ENCODE results near the gene ZC3H12C. TPM values are rescaled to one million over a fixed set of nuclear protein-coding genes. Genes with fewer than 3 reads are reported as not detected.

ZC3H12C gene
- total and polyA plus RNA-seq, 5 donors from 2014 or later = 0.02 to 3.0 (median 0.14) TPM; not detected in 1

- H3K36me3 ChIP-seq (ENCODE audit: control insufficient read depth, insufficient read depth, low read length) = no peaks in the 10 kb centered on the region
- H3K9me3 ChIP-seq (ENCODE audit: control insufficient read depth in 2 of 2, low read length in 2 of 2) = no peaks in the 10 kb centered on the region
- no peak overlapping the region for H3K4me3 ChIP-seq (ENCODE audit: low read depth, low read length)
- Mint-ChIP-seq H3K9me3 (no peaks in the 10 kb centered on the region), H3K27me3 (peaks cover 4% of the 10 kb centered on the region), H3K36me3 (no peaks in the 10 kb centered on the region), H3K4me3 (peak overlapping the region in 1 of 4 donors; percentile 5), H3K4me1 (peaks cover 2 to 14% (median 7%) of the 10 kb centered on the region in 4 donors), H3K27ac (peak overlapping the region in 1 of 3 donors; percentile 7)
- H3K27ac ChIP-seq (ENCODE audit: insufficient read depth, low read length, poor library complexity, severe bottlenecking) = no peak overlapping the region
- peaks cover 5% of the 10 kb centered on the region for H3K4me1 ChIP-seq (ENCODE audit: control insufficient read depth, insufficient read depth, low read length, poor library complexity, severe bottlenecking)
- ATAC-seq (ENCODE audit: low read depth in 2 of 2) (no peak), DNase-seq (no peak)
- no peaks in the 10 kb centered on the region for H3K27me3 ChIP-seq (ENCODE audit: control insufficient read depth, insufficient read depth, low read length)
Observed at GRCh38 chr11:110147962-110148709, 54.9 kb downstream of the ZC3H12C start.

- Mint-ChIP-seq H3K27me3 (peaks cover 4% of the 10 kb centered on the region), H3K4me3 (no peak overlapping the region)
- ATAC-seq (ENCODE audit: low read depth in 2 of 2) = peak; percentile 85 to 91
Observed at GRCh38 chr11:110148775-110149744, 55.9 kb downstream of the ZC3H12C start.

GRCh38 chr11:110152199-110152598 is 59.0 kb downstream of the ZC3H12C start:
- Mint-ChIP-seq H3K36me3 (no peaks in the 10 kb centered on the region), H3K27ac (no peak overlapping the region), H3K4me1 (peaks cover 2 to 9% (median 7%) of the 10 kb centered on the region in 4 donors), H3K4me3 (no peak overlapping the region), H3K27me3 (no peaks in the 10 kb centered on the region), H3K9me3 (no peaks in the 10 kb centered on the region)
- Histone ChIP-seq H3K4me1 (ENCODE audit: control insufficient read depth, insufficient read depth, low read length, poor library complexity, severe bottlenecking) (peaks cover 5% of the 10 kb centered on the region), H3K9me3 (ENCODE audit: control insufficient read depth in 2 of 2, low read length in 2 of 2) (no peaks in the 10 kb centered on the region), H3K4me3 (ENCODE audit: low read depth, low read length) (no peak overlapping the region), H3K27ac (ENCODE audit: insufficient read depth, low read length, poor library complexity, severe bottlenecking) (no peak overlapping the region), H3K36me3 (ENCODE audit: control insufficient read depth, insufficient read depth, low read length) (no peaks in the 10 kb centered on the region), H3K27me3 (ENCODE audit: control insufficient read depth, insufficient read depth, low read length) (no peaks in the 10 kb centered on the region)
- no peak for ATAC-seq (ENCODE audit: low read depth in 2 of 2)
- DNase-seq = no peak

More at GRCh38 chr11:110148775-110149744, 55.9 kb downstream of the ZC3H12C start:
- Histone ChIP-seq H3K4me1 (ENCODE audit: control insufficient read depth, insufficient read depth, low read length, poor library complexity, severe bottlenecking) (peaks cover 5% of the 10 kb centered on the region), H3K27me3 (ENCODE audit: control insufficient read depth, insufficient read depth, low read length) (no peaks in the 10 kb centered on the region), H3K4me3 (ENCODE audit: low read depth, low read length) (no peak overlapping the region), H3K9me3 (ENCODE audit: control insufficient read depth in 2 of 2, low read length in 2 of 2) (no peaks in the 10 kb centered on the region), H3K36me3 (ENCODE audit: control insufficient read depth, insufficient read depth, low read length) (no peaks in the 10 kb centered on the region), H3K27ac (ENCODE audit: insufficient read depth, low read length, poor library complexity, severe bottlenecking) (no peak overlapping the region)
- Mint-ChIP-seq H3K4me1 (peaks cover 2 to 14% (median 7%) of the 10 kb centered on the region in 4 donors), H3K9me3 (no peaks in the 10 kb centered on the region), H3K36me3 (no peaks in the 10 kb centered on the region), H3K27ac (peak overlapping the region; percentile 5 to 55 (median 7))
- peak in 2 of 3 donors; percentile 18 to 37 for DNase-seq

GRCh38 chr11:110153474-110153873 is 60.3 kb downstream of the ZC3H12C start:
- H3K27me3 ChIP-seq (ENCODE audit: control insufficient read depth, insufficient read depth, low read length) = no peaks in the 10 kb centered on the region
- no peak for DNase-seq
- no peaks in the 10 kb centered on the region for H3K9me3 Mint-ChIP-seq
- H3K36me3 ChIP-seq (ENCODE audit: control insufficient read depth, insufficient read depth, low read length) = no peaks in the 10 kb centered on the region
- no peaks in the 10 kb centered on the region for H3K9me3 ChIP-seq (ENCODE audit: control insufficient read depth in 2 of 2, low read length in 2 of 2)
- H3K27ac ChIP-seq (ENCODE audit: insufficient read depth, low read length, poor library complexity, severe bottlenecking) = no peak overlapping the region
- no peaks in the 10 kb centered on the region for H3K36me3 Mint-ChIP-seq
- no peaks in the 10 kb centered on the region for H3K27me3 Mint-ChIP-seq
- peaks cover 2 to 7% (median 6%) of the 10 kb centered on the region in 4 donors for H3K4me1 Mint-ChIP-seq
- H3K27ac Mint-ChIP-seq = no peak overlapping the region
- peaks cover 4% of the 10 kb centered on the region for H3K4me1 ChIP-seq (ENCODE audit: control insufficient read depth, insufficient read depth, low read length, poor library complexity, severe bottlenecking)
- no peak overlapping the region for H3K4me3 Mint-ChIP-seq
- H3K4me3 ChIP-seq (ENCODE audit: low read depth, low read length) = no peak overlapping the region
- ATAC-seq (ENCODE audit: low read depth in 2 of 2) = no peak

- DNase-seq (no peak), ATAC-seq (ENCODE audit: low read depth in 2 of 2) (no peak)
- no peaks in the 10 kb centered on the region for H3K27me3 ChIP-seq (ENCODE audit: control insufficient read depth, insufficient read depth, low read length)
- H3K36me3 ChIP-seq (ENCODE audit: control insufficient read depth, insufficient read depth, low read length) = no peaks in the 10 kb centered on the region
- H3K36me3 Mint-ChIP-seq = no peaks in the 10 kb centered on the region
- H3K4me1 Mint-ChIP-seq = no peaks in the 10 kb centered on the region
- no peak overlapping the region for H3K27ac ChIP-seq (ENCODE audit: insufficient read depth, low read length, poor library complexity, severe bottlenecking)
- H3K4me1 ChIP-seq (ENCODE audit: control insufficient read depth, insufficient read depth, low read length, poor library complexity, severe bottlenecking) = no peaks in the 10 kb centered on the region
- H3K27ac Mint-ChIP-seq = no peak overlapping the region
- H3K4me3 ChIP-seq (ENCODE audit: low read depth, low read length) = no peak overlapping the region
- no peak overlapping the region for H3K4me3 Mint-ChIP-seq
- H3K9me3 Mint-ChIP-seq = no peaks in the 10 kb centered on the region
- no peaks in the 10 kb centered on the region for H3K27me3 Mint-ChIP-seq
- H3K9me3 ChIP-seq (ENCODE audit: control insufficient read depth in 2 of 2, low read length in 2 of 2) = no peaks in the 10 kb centered on the region
Observed at GRCh38 chr11:110156503-110156902, 63.3 kb downstream of the ZC3H12C start.

GRCh38 chr11:110158317-110159200 is 65.4 kb downstream of the ZC3H12C start:
- H3K36me3 ChIP-seq (ENCODE audit: control insufficient read depth, insufficient read depth, low read length) = no peaks in the 10 kb centered on the region
- Mint-ChIP-seq H3K4me3 (no peak overlapping the region), H3K27ac (no peak overlapping the region), H3K27me3 (no peaks in the 10 kb centered on the region), H3K4me1 (no peaks in the 10 kb centered on the region), H3K9me3 (no peaks in the 10 kb centered on the region), H3K36me3 (no peaks in the 10 kb centered on the region)
- H3K4me3 ChIP-seq (ENCODE audit: low read depth, low read length) = no peak overlapping the region
- H3K4me1 ChIP-seq (ENCODE audit: control insufficient read depth, insufficient read depth, low read length, poor library complexity, severe bottlenecking) = no peaks in the 10 kb centered on the region
- DNase-seq (no peak), ATAC-seq (ENCODE audit: low read depth in 2 of 2) (no peak)
- H3K27me3 ChIP-seq (ENCODE audit: control insufficient read depth, insufficient read depth, low read length) = no peaks in the 10 kb centered on the region
- H3K9me3 ChIP-seq (ENCODE audit: control insufficient read depth in 2 of 2, low read length in 2 of 2) = no peaks in the 10 kb centered on the region
- no peak overlapping the region for H3K27ac ChIP-seq (ENCODE audit: insufficient read depth, low read length, poor library complexity, severe bottlenecking)

- ATAC-seq (ENCODE audit: low read depth in 2 of 2) (no peak), DNase-seq (no peak)
- no peaks in the 10 kb centered on the region for H3K27me3 Mint-ChIP-seq
- Histone ChIP-seq H3K4me3 (ENCODE audit: low read depth, low read length) (no peak overlapping the region), H3K9me3 (ENCODE audit: control insufficient read depth in 2 of 2, low read length in 2 of 2) (no peaks in the 10 kb centered on the region), H3K36me3 (ENCODE audit: control insufficient read depth, insufficient read depth, low read length) (no peaks in the 10 kb centered on the region), H3K27ac (ENCODE audit: insufficient read depth, low read length, poor library complexity, severe bottlenecking) (no peak overlapping the region), H3K4me1 (ENCODE audit: control insufficient read depth, insufficient read depth, low read length, poor library complexity, severe bottlenecking) (no peaks in the 10 kb centered on the region), H3K27me3 (ENCODE audit: control insufficient read depth, insufficient read depth, low read length) (no peaks in the 10 kb centered on the region)
- no peaks in the 10 kb centered on the region for H3K4me1 Mint-ChIP-seq
- no peak overlapping the region for H3K4me3 Mint-ChIP-seq
- no peak overlapping the region for H3K27ac Mint-ChIP-seq
- H3K36me3 Mint-ChIP-seq = no peaks in the 10 kb centered on the region
- H3K9me3 Mint-ChIP-seq = no peaks in the 10 kb centered on the region
Observed at GRCh38 chr11:110159476-110159875, 66.3 kb downstream of the ZC3H12C start.

All from CD4-positive, CD25-positive, alpha-beta regulatory T cell (primary cell).